ENCODE data around the gene NHS.
"Not testable (repeated sequence)": the region's sequence is repeated elsewhere in the genome, so short reads cannot be mapped to it uniquely, and the experiment has no call there.

NHS gene

DNA sequence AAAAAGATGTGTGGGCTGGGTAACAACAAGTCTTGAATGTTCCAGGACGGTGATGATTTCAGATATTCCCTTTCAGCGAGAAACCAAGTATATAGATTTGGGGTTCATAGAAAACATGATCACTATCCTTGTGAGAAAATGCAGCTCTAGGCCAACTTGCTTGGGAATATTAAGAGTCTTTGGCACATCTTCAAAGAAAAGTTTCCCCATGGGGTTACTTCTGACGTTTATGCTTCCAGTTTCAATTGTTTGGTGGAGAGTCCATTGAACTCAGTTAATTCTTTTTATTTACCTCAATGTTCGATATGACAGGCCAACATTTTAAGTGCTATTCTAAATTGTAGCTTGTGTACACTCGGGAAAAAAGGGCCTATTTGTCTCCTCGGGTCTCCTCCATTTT, 126.7 kb downstream of the NHS start:
- DNase-seq, result no peak

DNA sequence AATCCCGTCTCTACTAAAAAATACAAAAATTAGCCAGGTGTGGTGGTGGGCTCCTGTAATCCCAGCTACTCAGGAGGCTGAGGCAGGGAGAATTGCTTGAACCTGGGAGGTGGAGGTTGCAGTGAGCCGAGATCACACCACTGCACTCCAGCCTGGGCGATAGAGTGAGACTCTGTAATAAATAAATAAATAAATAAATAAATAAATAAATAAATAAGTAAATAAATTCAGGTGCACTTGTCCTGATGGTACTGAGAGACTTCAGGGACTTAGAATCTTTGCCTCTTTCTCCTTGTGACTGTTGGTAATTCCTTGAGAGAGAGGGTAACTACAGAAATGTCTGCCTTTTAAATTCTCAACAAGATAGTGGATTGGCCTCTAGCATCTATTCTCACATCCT, 131.4 kb downstream of the NHS start:
- not testable (repeated sequence) for DNase-seq

DNA sequence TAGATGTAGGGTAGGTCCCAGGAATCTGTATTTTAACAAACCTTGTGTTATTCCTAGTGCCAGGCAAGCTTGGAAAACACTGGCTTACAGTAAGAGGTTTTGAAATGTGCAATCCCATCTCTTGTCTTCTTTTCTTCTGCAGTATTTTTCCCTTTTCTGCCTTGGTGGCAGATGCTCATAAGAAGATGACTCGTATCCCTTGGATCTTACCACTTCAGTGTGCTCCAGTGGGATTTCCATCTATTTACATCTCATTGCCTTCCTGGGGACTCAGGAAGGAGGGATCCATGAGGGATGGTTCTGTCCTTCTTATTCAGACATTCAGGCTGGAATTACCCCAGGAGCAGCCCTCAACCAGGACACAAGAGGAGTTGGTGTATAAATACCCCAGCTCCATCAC, 136.6 kb downstream of the NHS start:
- no peak for DNase-seq

DNA sequence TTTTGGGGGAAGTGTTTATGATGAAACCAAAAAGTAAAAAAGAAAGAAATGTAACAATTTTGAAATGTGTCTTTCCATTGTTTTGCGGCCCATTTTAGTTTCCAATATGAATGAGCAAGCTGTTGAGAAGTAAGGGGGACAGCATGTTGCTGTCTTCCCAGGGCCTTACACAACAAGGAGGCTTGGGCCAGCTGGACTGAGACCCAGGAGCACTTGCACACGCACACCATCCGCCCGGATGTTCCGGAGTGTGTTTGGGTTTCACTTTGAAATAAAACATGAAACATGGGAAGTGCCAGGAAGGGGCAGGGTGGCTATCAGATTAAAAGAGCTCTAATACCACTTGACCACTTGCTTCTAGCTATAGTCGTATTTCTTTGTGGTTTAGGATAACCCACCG, 144.4 kb downstream of the NHS start:
- DNase-seq, result no peak

DNA sequence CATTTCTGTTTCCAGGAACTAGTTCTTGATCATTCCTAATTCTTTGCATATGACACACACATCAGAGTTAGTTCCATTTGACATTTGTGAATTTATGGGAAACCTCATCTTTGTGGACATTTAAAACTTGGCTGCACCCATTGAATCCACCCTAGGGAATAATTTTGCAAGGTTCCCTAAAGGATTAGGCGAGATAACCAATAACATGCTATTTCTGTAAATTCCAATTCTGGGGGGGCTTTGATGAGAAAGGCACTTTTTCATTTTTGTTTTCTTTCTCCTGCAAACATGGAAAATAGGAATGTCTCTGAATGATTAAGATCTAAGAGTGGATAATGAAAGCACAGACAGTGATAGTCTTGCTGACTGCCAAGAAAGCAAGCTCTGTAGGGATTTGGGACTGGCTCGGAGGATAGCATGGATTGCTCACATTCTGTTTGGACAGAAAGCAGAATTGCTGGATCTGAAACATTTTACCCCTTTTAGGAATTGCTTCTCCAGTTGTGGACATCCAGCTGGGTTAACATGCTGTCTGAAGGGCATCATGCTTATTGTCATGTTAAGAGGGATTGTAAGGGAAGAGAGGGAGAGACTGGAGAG, 145.1 kb downstream of the NHS start:
- no peak for DNase-seq

DNA sequence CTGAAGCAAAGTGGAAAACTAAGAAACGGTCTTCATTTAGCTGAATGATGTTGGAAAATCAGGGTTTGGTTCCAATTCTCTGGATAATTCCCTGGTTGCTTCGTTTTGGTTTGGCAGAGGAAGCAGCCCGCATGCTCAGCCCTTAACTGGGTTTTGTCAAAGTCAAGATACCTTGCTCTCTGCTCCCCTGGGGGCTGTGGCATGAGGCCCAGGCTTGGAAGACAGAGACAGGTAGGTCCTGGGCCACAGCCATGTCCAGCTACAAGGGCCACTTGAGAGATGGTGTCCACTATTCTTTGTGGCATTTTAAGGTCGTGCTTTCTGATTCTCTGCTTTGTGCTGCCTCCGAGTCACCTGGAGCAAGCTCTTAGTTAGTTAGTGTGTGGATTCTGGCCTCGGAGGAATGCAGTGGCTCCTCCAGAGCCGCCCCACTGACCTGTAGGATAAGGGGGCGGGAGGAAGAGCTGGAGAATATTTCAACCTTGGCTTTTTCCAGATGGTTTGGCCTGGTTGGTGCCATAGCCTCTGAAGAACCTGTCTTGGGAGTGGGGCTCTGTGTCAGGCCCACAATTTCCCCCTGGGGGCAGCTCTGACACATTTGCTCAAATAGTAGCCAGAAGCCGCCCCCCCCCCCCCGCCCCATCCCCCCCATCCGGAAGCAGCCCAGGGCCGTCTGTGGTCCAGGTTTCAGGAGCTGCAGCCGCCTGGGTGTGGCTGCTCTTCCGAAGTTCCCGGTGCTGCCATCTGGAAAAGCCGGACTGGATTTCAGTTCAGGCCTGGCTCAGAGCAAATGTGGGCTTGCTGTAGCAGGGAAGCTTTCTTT, 147.1 kb downstream of the NHS start:
- no peak for DNase-seq

DNA sequence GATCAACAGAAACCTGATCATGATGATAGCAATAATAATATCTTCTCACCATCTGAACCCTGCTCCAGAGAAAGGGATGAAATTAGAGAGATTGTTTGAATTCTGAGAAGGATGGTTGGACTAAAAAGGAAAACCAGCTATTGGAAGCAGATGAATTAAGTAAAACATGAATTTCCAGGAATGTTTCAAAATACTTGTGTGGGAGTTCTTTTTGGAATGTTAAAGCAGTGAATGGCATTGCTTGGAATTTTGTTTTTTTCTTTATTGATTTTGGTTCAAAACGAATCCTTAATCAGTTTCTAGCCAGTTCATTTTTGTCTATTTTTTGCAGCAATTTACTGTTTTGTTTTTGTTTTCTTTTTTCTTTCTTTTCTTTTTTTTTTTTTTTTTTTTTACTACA, 150.3 kb downstream of the NHS start:
- no peak for DNase-seq

DNA sequence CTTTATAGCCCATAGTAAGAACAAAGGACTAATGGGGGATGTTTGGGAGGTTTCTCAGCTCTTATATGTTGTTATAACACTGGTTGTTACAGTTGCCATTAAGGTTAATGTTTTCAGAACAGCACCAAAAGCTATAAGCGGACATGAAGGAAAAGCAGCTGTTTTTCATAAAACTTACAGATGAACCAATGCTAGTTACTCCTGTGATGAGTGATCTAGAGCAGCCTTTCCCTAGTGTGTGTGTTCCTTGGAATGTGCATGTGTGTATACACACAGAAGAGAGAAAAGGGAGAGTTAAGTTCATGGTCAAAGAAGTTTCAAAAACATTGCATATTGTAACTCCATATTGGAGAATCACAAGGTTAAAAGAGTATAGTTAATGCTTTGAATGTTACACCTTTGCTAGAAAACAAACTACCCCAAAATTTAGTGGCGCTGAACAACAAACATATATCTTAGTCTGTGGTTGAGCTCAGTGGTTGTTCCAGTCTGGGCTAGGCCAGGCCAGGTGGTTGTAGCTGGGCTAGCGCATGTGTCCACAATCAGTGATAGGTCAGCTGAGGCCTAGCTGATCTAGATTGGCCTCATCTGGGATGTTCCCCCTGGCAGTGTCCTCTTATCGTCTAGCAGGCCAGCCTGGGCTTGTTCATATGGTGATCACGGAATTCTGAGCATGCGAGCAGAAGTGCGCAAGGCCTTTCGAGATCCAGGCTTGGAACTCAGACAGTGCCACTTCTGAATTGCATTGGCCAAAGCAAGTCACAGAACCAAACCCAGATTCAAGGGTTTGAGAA, 151.0 kb downstream of the NHS start:
- DNase-seq, result no peak

DNA sequence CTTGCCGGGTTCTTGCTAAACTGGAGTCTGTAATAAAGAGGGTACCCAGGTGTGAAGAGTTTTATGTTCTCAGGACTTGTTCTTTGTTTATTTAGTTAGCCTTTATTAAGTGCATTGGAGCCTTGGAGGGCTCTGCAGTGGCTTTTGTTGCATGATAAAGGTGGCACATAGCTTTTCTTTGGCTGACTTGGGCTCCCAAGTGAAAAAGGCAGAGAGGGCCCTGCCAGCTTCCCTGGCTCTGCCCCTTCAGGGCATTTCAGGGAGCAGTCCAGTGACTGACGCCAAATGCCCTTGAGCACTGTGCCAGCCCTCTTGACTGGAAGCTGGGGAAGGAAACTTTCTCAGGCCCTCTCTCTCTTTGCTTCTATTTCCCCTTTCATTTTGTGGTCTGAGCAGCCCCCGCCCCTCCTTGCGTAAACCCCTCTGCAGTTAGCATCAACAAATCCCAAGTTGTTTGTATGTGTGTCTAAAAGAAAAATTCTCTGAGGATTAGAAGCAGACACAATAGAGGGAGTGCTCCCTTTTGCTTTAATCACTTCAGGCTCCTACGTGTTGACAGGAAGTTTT, 152.2 kb downstream of the NHS start:
- no peak for DNase-seq

DNA sequence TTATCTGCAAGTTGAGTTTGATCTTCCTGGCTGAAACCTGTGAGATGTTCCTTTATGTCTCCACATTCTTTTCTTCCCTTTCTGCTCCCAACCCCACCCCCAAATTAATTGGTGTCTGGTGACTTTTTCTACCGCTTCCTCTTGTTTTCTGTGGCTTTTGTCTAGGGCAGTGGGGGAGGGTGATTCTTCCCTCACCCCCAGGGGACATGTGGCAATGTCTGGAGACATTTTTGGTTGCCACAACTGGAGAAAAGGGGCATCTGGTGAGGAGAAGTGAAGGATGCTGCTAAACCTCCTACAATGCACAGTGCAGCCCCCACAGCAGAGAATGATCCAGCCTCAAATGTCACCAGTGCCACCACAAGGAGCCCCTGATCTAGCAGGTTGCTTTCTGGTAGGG, 152.9 kb downstream of the NHS start:
- DNase-seq, result no peak

DNA sequence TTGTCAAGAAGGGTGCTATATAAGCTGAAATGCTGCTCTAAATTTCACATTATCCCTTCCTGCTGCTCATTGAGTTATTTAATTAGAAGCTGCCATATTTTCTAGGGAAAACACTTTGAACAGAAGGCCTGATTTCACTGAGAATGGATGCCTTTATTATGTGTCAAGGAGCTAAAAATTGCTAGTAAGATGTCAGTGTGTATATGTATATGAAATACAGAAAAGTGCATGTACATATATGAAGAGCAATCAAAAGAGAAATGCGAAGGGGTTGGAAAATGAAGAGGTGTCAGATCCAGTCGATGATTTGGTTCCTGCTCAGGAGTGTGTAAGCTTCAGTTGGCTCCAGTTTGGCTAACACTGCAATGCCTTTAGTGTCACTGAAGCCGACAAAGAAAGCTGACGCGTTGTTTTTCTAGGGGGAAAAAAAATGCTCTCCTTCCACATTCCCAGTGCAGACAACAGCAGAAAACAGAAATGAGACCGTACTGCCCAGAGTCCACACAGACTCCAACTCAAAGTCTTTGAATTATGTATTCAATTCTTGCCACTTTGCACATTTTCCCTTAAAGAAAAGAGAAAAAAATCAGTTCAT, 154.2 kb downstream of the NHS start:
- DNase-seq, result no peak

DNA sequence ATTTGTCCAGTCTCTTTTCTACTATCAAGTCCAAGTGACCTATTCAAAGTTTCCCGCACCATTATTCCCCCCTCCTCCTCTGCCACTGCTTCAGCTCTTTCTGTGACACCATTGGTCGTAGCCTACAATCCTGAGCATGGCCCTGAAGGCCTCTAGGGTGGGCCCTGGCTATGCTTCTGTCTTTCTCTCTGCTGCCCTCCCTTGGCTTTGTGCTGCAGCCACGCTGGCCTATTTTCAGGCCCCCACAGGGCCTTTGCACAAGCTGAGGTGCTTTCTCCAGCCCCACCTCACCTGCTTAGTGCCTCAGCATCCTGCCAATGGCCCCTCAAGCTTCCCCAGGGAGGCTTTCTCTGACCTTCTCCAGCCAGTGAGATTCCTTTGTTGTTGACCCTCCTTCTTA, 156.5 kb downstream of the NHS start:
- no peak for DNase-seq

DNA sequence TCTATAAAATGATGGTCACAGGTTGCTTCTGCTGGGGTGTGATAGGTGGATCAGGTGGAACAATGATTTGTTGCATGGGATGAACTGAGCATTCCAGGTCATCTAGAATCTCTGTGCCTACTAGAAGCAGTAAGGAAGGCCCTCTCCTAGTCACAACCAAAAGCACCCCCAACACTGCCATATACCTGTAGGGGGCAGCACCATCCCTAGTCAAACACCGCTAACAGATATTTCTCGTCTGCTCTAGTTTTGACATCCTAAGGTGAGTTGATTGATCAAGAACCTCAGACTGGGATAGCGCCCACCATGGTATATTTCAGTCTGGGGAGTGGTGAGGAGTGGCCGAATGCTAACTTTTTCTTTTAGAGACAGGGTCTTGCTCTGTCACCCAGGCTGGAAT, 160.2 kb downstream of the NHS start:
- peak; percentile 29 for DNase-seq

DNA sequence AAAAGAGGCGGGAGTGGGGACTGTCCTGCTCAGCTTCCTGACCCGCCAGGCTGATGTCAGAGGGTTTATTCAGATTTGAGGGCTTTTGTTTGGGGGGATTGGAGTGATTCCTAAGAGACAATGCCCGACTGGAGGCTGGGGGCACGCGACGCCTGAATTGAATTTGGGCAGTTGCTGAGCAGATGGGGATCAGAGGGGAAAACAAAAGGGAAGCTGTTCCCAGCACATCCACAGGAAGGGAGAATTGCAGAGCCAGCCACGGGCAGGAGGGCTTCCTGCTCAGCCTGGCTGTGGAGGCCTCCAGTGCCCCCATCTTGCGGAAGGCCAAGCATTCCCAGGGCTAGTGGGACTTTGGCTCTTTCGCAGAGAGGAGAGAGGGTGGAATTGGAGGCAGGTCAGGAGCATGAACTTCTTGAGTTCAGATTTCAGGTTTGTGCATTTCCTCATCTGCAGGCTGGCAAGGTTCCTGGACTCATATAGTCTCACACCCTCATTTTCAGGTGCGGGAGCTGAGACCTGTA, 162.8 kb downstream of the NHS start:
- no peak for DNase-seq

DNA sequence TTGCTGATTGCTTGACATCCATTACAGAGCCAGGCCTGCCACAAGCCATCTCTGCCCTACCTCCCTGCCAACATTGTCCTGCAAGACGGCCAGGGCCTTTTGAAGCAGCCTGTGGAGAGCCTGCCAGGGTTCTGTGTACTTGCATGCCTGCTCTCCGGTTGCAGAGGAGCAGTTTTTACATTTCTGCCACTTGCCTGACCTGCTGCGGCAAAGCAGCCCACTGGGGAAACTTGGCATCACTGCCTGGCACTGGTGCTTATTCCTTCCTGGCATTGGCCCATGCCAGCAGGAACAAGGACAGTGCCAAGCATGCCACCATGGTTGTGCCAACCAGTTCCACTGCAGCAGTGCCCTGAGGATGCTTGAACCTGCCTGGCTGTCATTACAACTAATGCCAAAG, 167.1 kb downstream of the NHS start:
- DNase-seq, result no peak

DNA sequence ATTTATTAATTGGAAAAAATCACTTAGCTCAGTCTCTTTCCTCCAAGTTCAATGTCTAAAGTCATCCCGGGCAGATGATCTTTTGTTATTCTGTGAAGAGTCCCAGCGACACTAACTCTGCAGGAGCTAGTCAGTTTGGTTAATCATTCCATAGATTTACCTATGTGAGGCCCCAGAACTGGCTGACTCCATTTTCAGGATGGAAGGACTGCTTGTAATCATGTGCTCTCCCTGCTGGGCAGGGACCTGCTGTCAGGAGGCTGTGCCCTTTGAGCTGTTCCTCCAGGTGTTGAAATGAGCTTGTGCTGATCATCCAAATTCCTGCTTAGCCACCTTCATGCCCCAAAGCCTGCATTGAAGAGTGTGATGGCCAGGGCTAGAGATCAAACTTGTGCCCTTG, 169.8 kb downstream of the NHS start:
- DNase-seq, result no peak

DNA sequence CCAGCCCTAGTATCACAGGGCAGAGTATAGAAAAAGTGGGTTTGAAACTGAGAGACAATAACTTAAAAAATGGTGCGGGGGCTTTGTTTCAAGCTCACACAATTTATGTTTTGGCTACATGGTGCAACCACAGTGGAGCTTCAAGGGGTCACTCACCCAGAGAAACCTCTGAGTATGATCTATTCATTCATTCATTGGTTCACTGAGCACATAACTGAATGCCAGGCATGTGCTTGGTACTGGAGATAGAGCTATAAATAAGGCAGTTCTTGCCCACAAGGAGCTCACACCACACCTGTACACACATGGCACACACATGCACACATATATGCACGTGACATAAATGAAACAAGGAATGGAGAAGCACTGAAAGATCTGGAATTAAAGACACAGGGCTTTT, 171.4 kb downstream of the NHS start:
- DNase-seq, result no peak

DNA sequence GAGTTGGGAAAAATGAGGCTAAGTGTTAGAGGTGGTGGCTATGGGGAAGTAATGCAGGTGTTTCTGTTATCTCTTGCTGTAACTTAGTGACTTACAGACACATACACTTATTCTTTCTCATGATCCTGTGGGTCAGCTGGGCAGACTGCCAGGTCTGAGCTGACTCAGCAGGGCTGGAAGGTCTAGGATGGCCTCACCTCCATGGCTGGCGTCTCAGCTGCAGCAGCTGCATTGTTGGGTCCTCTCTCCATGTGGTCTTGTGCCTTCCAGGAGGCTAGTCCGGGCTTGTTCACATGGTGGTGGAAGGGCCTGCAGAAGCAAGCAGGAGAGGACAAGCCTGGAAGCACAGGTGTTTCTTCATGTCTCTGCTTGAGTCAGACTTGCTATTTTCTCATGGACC, 172.7 kb downstream of the NHS start:
- DNase-seq, result no peak

DNA sequence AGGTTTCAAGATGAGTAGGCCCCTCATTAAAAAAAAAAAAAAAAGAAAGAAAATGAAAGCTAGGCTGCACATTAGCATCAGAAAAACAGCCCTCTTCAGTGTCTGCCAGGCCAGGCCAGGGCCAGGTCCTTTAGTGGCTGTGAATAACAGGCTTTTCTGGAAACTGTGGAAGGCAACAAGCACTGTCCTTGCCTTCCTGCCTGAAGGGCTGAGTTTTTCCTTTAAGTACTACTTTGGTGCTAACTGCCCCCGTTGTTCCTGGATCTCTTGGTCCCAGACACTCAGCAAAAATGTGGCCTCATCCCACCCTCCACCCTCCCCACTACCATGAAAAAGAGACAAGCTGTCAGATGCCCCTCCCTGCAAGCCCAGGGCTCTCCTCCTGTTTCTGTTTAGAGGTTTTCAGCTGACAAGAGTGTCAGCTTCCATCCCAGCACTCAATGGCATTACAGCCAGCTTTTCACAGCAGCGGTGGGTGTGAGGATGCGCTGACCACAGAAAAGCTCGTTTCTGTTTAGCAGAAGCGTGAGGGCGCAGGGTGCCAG, 174.2 kb downstream of the NHS start:
- DNase-seq, result no peak

DNA sequence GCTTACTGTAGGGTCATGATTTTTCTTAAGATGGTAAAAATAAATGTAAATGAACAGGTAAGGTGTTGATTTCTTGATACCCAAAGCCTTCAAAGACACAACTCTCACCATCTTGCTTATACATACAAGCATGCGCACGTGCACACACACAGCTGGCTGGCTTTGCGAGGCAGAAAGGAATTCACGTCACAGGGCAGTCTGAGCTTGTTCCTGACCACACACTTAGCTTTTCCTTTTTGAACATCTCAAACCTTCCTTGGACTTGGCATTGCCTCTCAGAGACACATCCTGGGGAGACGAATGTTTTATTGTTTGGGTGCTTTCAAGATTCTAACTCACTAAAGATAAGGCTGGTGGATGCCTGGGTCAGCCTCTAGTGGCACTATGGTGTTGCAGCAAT, 175.0 kb downstream of the NHS start:
- no peak for DNase-seq

DNA sequence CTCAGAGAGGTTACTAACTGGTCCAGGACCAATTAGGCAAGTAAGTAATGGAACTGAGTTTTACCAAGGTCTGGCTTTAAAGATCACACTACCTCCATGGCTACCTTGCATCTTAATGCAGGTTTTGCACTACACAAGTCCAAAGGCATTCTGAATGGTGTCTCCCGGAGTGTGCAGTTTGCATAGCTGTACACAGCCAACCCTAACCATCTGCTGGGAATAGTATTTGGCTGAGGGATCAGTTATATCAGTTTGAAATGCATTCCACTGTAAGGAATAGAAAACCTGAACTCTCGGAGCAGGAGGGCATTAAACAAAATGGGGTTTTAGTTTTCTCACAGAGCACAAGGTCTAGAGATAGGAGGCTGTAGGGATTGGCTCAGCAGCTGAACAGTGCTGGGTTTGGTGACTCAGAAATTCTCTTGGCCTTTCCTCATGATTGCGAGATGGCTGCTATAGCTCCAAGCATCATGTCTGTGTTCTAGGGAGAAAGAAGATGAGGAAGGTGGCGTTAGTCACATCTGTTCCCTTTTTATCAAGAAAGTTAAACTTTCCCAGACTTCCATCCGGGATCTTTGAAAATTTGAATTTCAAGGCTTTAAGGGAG, 177.1 kb downstream of the NHS start:
- no peak for DNase-seq

DNA sequence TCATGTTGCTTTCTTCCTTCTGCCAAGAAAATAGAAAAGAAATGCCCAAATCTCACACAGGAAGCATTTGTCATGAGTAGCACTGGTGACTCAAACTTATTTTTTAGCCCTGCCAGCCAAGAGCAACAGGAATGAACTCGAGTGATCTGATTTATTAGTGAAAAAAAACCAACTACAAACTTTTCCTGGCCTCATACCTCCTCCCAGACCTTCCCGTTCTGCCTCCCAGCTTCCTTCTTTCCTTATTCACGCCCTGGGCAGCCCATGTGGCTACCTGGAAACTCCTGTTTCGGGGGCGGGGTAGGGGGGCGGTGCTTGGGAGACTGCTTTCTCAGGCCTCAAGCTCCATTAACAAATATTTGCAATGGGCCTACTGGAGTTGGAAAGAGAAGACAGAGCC, 178.5 kb downstream of the NHS start:
- DNase-seq, result no peak
